Left ventricle myocardium inferior (tissue), 1 donor: ENCODE results near the gene SAE1. TPM values are rescaled to one million over a fixed set of nuclear protein-coding genes. Genes with fewer than 3 reads are reported as not detected.

Experiments used
- DNase-seq: peaks from one replicate; pipeline ENCODE4 v3.0.0-alpha.2; 2020
- H3K27ac ChIP-seq: fragments of 200-600 bp; replicated peaks from 2 replicates; pipeline ENCODE4 v1.8.0; 2021
- H3K27me3 ChIP-seq: fragments of 200-600 bp; 2 replicates; pipeline ENCODE4 v1.8.0; 2021; ENCODE audit warnings: low read depth
- H3K36me3 ChIP-seq: fragments of 200-600 bp; 2 replicates; pipeline ENCODE4 v1.8.0; 2021
- H3K4me1 ChIP-seq: fragments of 200-600 bp; 2 replicates; pipeline ENCODE4 v1.8.0; 2021
- H3K4me3 ChIP-seq: fragments of 200-600 bp; 2 replicates; pipeline ENCODE4 v1.8.0; 2021; ENCODE audit warnings: mild to moderate bottlenecking, moderate library complexity
- H3K9me3 ChIP-seq: fragments of 200-600 bp; replicated peaks from 2 replicates; pipeline ENCODE4 v1.8.0; 2021
- CTCF ChIP-seq: fragments of 200-600 bp; IDR thresholded peaks from 2 replicates; pipeline ENCODE4 v1.8.0; 2021; ENCODE audit warnings: antibody characterized with exemption, mild to moderate bottlenecking, borderline replicate concordance
- intact Hi-C: fragments of 100-400 bp; cut with micrococcal nuclease; formaldehyde crosslinking; loops from one replicate; pipeline ENCODE4 v1.11.0; 2022
- total RNA-seq: library from RNA; stranded (reverse); fragmentation: NEBNext Ultra II Directional; extraction: Animal tissue kit (Norgen Biotek cat#: 25700); gene quantifications from one replicate; pipeline ENCODE4 v1.2.1, GENCODE V29; 2021
- donor health status: DM: no; HTN: yes; CAD: no; lungs with severe emphysema.

SAE1 gene
- total RNA-seq, 1 donor from 2014 or later = 42.5 TPM

- intact Hi-C loops = no loop called here
- Histone ChIP-seq H3K4me3 (no peak overlapping the region), H3K27ac (no peak overlapping the region), H3K27me3 (peaks cover 22% of the 10 kb centered on the region), H3K36me3 (no peaks in the 10 kb centered on the region), H3K9me3 (no peaks in the 10 kb centered on the region), H3K4me1 (peaks cover 49% of the 10 kb centered on the region)
- no peak for TF ChIP-seq CTCF
- DNase-seq = peak; percentile 59
Observed at GRCh38 chr19:47240996-47241918, 110.6 kb downstream of the SAE1 start.

- H3K4me3 ChIP-seq = no peak overlapping the region
- H3K9me3 ChIP-seq = no peaks in the 10 kb centered on the region
- no peak for TF ChIP-seq CTCF
- peaks cover 22% of the 10 kb centered on the region for H3K27me3 ChIP-seq
- peak overlapping the region; percentile 70 for H3K27ac ChIP-seq
- no peak for DNase-seq
- intact Hi-C loops = no loop called here
- no peaks in the 10 kb centered on the region for H3K36me3 ChIP-seq
- peaks cover 49% of the 10 kb centered on the region for H3K4me1 ChIP-seq
Observed at GRCh38 chr19:47241919-47242577, 111.4 kb downstream of the SAE1 start.

GRCh38 chr19:47243364-47243775 is 112.7 kb downstream of the SAE1 start:
- peaks cover 58% of the 10 kb centered on the region for H3K4me1 ChIP-seq

GRCh38 chr19:47243776-47244547 is 113.3 kb downstream of the SAE1 start:
- Histone ChIP-seq H3K27ac (peak overlapping the region; percentile 70), H3K4me1 (peaks cover 58% of the 10 kb centered on the region), H3K9me3 (no peaks in the 10 kb centered on the region), H3K4me3 (peak overlapping the region; percentile 58), H3K27me3 (peaks cover 22% of the 10 kb centered on the region), H3K36me3 (no peaks in the 10 kb centered on the region)
- peak; percentile 92 for DNase-seq
- peak; percentile 98 for TF ChIP-seq CTCF
- intact Hi-C loops = no loop called here

More at GRCh38 chr19:47243364-47243775, 112.7 kb downstream of the SAE1 start:
- H3K27ac ChIP-seq = peak overlapping the region; percentile 70
- intact Hi-C loops = no loop called here
- H3K27me3 ChIP-seq = peaks cover 22% of the 10 kb centered on the region
- H3K36me3 ChIP-seq = no peaks in the 10 kb centered on the region
- H3K9me3 ChIP-seq = no peaks in the 10 kb centered on the region
- TF ChIP-seq CTCF = no peak
- peak overlapping the region; percentile 58 for H3K4me3 ChIP-seq
- DNase-seq = no peak
